Sigmoid colon (tissue), 4 donors: ENCODE measurements around the gene LIMK2.

ENCODE experiments used
- CTCF ChIP-seq, 4 experiments: fragments of 450-650 bp in 3 of 4; fragments of 200-600 bp in 1 of 4; IDR thresholded peaks; one replicate each; pipeline ENCODE4 v1.5.1; 2016 to 2019; ENCODE audit warnings: antibody characterized with exemption in 4 of 4, mild to moderate bottlenecking in 3 of 4, moderate library complexity in 2 of 4
- EP300 ChIP-seq, 4 donors: sonication (generic); formaldehyde crosslinking; IDR thresholded peaks; one replicate each; pipeline ENCODE4 v1.6.1; 2017; ENCODE audit warnings: antibody characterized with exemption in 4 of 4
- POLR2A ChIP-seq, 2 donors: fragments of 450-650 bp; IDR thresholded peaks; one replicate each; pipeline ENCODE4 v1.6.1; 2016; ENCODE audit warnings: antibody characterized with exemption in 2 of 2, mild to moderate bottlenecking in 2 of 2, moderate library complexity in 2 of 2

GRCh38 chr22:31313366-31314147 is 101.5 kb downstream of the LIMK2 start:
- peak; percentile 56 to 86 (median 82) for TF ChIP-seq CTCF (IDR thresholded peaks at IDR 0.05)
- no peak for TF ChIP-seq EP300 (IDR thresholded peaks at IDR 0.05)
- TF ChIP-seq POLR2A (IDR thresholded peaks at IDR 0.05), result no peak
